Liver (tissue), 9 donors: Measurements from ENCODE around the gene AGBL4. TPM values are rescaled to one million over a fixed set of nuclear protein-coding genes. Genes with fewer than 3 reads are reported as not detected.

Experiments used
- DNase-seq: peaks from one replicate; pipeline ENCODE4 v3.0.0-alpha.2; 2017; ENCODE audit warnings: low spot score
- H3K27ac ChIP-seq, 2 donors: one replicate each; pipeline ENCODE4 v1.7.0; 2013; ENCODE audit warnings: inconsistent platforms in 2 of 2, low read length in 2 of 2, control low read depth in 1 of 2, low read depth in 1 of 2, mild to moderate bottlenecking in 1 of 2
- H3K27me3 ChIP-seq, 4 donors: one replicate each; pipeline versions ENCODE4 v1.6.1 to v1.7.0; 2013; ENCODE audit warnings: low read length in 3 of 4, inconsistent platforms in 1 of 4, mild to moderate bottlenecking in 1 of 4, moderate library complexity in 1 of 4; ENCODE audit not compliant: control insufficient read depth in 4 of 4, insufficient read depth in 4 of 4
- H3K36me3 ChIP-seq, 4 donors: one replicate each; pipeline versions ENCODE4 v1.6.1 to v1.7.0; 2013; ENCODE audit warnings: low read length in 3 of 4, mild to moderate bottlenecking in 3 of 4, low read depth in 1 of 4, moderate library complexity in 1 of 4; ENCODE audit not compliant: control insufficient read depth in 4 of 4, insufficient read depth in 3 of 4
- H3K4me1 ChIP-seq, 4 donors: one replicate each; pipeline versions ENCODE4 v1.6.1 to v1.7.0; 2013; ENCODE audit warnings: low read length in 3 of 4, mild to moderate bottlenecking in 3 of 4, moderate library complexity in 1 of 4; ENCODE audit not compliant: control insufficient read depth in 4 of 4, insufficient read depth in 4 of 4
- H3K4me3 ChIP-seq, 3 donors: one replicate each; pipeline versions ENCODE4 v1.6.1 to v1.7.0; 2013; ENCODE audit warnings: low read length in 3 of 3, control low read depth in 1 of 3, low read depth in 1 of 3, mild to moderate bottlenecking in 1 of 3
- H3K9ac ChIP-seq, 2 donors: one replicate each; pipeline ENCODE4 v1.7.0; 2013; ENCODE audit warnings: low read length in 2 of 2, mild to moderate bottlenecking in 2 of 2, moderate library complexity in 2 of 2, control low read depth in 1 of 2, low read depth in 1 of 2
- H3K9me3 ChIP-seq, 4 donors: one replicate each; pipeline versions ENCODE4 v1.6.1 to v1.7.0; 2013; ENCODE audit warnings: low read length in 3 of 4; ENCODE audit not compliant: control insufficient read depth in 4 of 4
- EGR1 ChIP-seq, 2 donors: IDR thresholded peaks; 2 replicates each; pipeline ENCODE4 v1.6.1; 2016 to 2018; ENCODE audit warnings: antibody characterized with exemption in 2 of 2, low read depth in 2 of 2
- FOXA1 ChIP-seq: IDR thresholded peaks from 2 replicates; pipeline ENCODE4 v1.6.1; 2016; ENCODE audit warnings: antibody characterized with exemption
- FOXA2 ChIP-seq: IDR thresholded peaks from 2 replicates; pipeline ENCODE4 v1.6.1; 2016; ENCODE audit warnings: antibody characterized with exemption
- GABPA ChIP-seq, 2 donors: IDR thresholded peaks in 1 of 2; conservative IDR thresholded peaks in 1 of 2; 2 replicates each; pipeline ENCODE4 v1.6.1; 2016; ENCODE audit warnings: antibody characterized with exemption in 2 of 2, mild to moderate bottlenecking in 1 of 2, moderate library complexity in 1 of 2
- HNF4A ChIP-seq, 2 donors: conservative IDR thresholded peaks; 2 replicates each; pipeline ENCODE4 v1.6.1; 2016; ENCODE audit warnings: antibody characterized with exemption in 2 of 2, mild to moderate bottlenecking in 2 of 2
- HNF4G ChIP-seq: IDR thresholded peaks from 2 replicates; pipeline ENCODE4 v1.6.1; 2016; ENCODE audit warnings: antibody characterized with exemption
- JUND ChIP-seq, 2 donors: IDR thresholded peaks; 2 replicates each; pipeline ENCODE4 v1.6.1; 2016; ENCODE audit warnings: antibody characterized with exemption in 2 of 2
- NR2F2 ChIP-seq: IDR thresholded peaks from 2 replicates; pipeline ENCODE4 v1.6.1; 2016; ENCODE audit warnings: antibody characterized with exemption
- RAD21 ChIP-seq, 2 donors: IDR thresholded peaks; 2 replicates each; pipeline ENCODE4 v1.6.1; 2016; ENCODE audit warnings: antibody characterized with exemption in 2 of 2, mild to moderate bottlenecking in 2 of 2
- RXRA ChIP-seq, 2 donors: IDR thresholded peaks; 2 replicates each; pipeline ENCODE4 v1.6.1; 2017 to 2018; ENCODE audit warnings: antibody characterized with exemption in 2 of 2, mild to moderate bottlenecking in 1 of 2
- SP1 ChIP-seq: IDR thresholded peaks from 2 replicates; pipeline ENCODE4 v1.6.1; 2018; ENCODE audit warnings: antibody characterized with exemption, mild to moderate bottlenecking
- TAF1 ChIP-seq: conservative IDR thresholded peaks from 2 replicates; pipeline ENCODE4 v1.6.1; 2016; ENCODE audit warnings: antibody characterized with exemption, mild to moderate bottlenecking
- YY1 ChIP-seq: IDR thresholded peaks from 2 replicates; pipeline ENCODE4 v1.6.1; 2016; ENCODE audit warnings: antibody characterized with exemption, mild to moderate bottlenecking
- WGBS: extraction: QIAGEN DNeasy Blood & Tissue Kit; methylation state at CpG from one replicate; pipeline ENCODE4 v1.1.7; 2013; 5-methylcytosine and 5-hydroxymethylcytosine counted together
- polyA plus RNA-seq, 2 donors: library from polyadenylated mRNA; stranded (reverse) in 1 of 2; unstranded in 1 of 2; fragments of 200-250 nt in 1 of 2; fragments of >200 nt in 1 of 2; fragmentation: Nextera tagmentation in 1 of 2; extraction: Ambion mirVana in 1 of 2; gene quantifications; one replicate each; pipeline versions ENCODE4 v1.2.1 to v1.2.3, GENCODE V29; 2013 to 2015
- total RNA-seq, 2 donors: library from RNA; depleted of rRNA; stranded (reverse); fragments of >200 nt; gene quantifications; one replicate each; pipeline ENCODE4 v1.2.3, GENCODE V29; 2014
- TF ChIP-seq, protein P1 (sequence below): fragments of 150-350 bp; IDR thresholded peaks from 2 replicates; pipeline ENCODE4 v1.5.1; 2017; ENCODE audit warnings: improper control_type of control experiment, low read depth, low read length; ENCODE audit not compliant: missing input control
- TF ChIP-seq, protein P2 (sequence below): IDR thresholded peaks from 2 replicates; pipeline ENCODE4 v1.6.1; 2016; ENCODE audit warnings: antibody characterized with exemption, mild to moderate bottlenecking
- TF ChIP-seq, protein P3 (sequence below): IDR thresholded peaks from 2 replicates; pipeline ENCODE4 v1.6.1; 2016; ENCODE audit warnings: antibody characterized with exemption
- TF ChIP-seq, protein P4 (sequence below): IDR thresholded peaks from 2 replicates; pipeline ENCODE4 v1.6.1; 2016; ENCODE audit warnings: antibody characterized with exemption
- TF ChIP-seq, protein P5 (sequence below): IDR thresholded peaks from 2 replicates; pipeline ENCODE4 v1.6.1; 2016; ENCODE audit warnings: antibody characterized with exemption
- donor health status: healthy.
- donor health status: healthy.
- donor health status: healthy.
- donor health status: healthy.
- donor health status: healthy.

The AGBL4 gene
- total and polyA plus RNA-seq, 4 donors = 0.75 to 0.76 TPM; not detected in 2

DNA sequence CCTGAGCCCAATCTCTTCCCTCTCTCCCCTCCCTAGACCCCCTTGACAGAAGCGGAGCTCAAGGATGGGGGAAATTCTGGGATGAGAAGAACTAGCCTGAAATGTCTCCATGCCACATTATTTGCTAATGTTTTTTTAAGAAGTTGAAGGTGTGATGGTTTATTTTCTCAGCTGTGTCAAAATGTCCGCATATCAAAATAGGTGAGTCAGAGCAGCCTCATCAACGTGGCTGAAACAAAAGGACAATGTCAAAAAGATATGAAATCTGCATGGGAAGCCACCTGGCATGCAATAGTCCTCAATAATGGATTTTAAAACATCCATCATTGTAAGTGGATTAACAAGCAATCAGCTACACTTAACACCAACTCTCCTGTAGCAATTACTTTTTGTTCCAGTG is 1348.5 kb downstream of the AGBL4 start:
- H3K27ac ChIP-seq = no peak overlapping the region
- peaks cover 19 to 53% (median 50%) of the 10 kb centered on the region in 4 donors for H3K4me1 ChIP-seq
- H3K9ac ChIP-seq = no peak overlapping the region
- 82% methylated on average over 3 of the region's 3 CpGs for WGBS
- no peaks in the 10 kb centered on the region for H3K27me3 ChIP-seq
- H3K4me3 ChIP-seq = no peak overlapping the region
- no peak for DNase-seq
- H3K36me3 ChIP-seq = no peaks in the 10 kb centered on the region
- no peaks in the 10 kb centered on the region for H3K9me3 ChIP-seq
- TF ChIP-seq, protein P1, sequence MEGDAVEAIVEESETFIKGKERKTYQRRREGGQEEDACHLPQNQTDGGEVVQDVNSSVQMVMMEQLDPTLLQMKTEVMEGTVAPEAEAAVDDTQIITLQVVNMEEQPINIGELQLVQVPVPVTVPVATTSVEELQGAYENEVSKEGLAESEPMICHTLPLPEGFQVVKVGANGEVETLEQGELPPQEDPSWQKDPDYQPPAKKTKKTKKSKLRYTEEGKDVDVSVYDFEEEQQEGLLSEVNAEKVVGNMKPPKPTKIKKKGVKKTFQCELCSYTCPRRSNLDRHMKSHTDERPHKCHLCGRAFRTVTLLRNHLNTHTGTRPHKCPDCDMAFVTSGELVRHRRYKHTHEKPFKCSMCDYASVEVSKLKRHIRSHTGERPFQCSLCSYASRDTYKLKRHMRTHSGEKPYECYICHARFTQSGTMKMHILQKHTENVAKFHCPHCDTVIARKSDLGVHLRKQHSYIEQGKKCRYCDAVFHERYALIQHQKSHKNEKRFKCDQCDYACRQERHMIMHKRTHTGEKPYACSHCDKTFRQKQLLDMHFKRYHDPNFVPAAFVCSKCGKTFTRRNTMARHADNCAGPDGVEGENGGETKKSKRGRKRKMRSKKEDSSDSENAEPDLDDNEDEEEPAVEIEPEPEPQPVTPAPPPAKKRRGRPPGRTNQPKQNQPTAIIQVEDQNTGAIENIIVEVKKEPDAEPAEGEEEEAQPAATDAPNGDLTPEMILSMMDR = no peak
- no peak for TF ChIP-seq FOXA2

DNA sequence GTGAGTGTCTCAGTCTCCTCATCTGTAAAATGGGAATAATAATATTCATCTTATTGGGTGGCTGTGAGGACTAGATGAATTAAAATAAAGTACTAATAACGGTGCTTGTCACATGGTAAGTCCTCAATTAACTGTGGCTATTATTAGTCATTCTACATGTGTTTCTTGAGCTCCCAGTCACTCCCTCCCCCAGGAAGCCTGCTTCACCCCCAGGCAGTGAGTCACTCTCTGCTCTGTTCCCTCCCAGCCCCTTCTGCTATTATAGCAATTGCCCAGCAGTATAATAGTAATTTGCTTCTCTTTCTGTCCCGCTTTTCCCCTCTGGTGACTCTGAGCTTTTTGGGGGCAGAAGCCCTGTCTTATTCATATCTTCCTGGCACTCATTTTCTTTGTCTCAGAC is 1349.1 kb downstream of the AGBL4 start:
- Histone ChIP-seq H3K9me3 (no peaks in the 10 kb centered on the region), H3K36me3 (no peaks in the 10 kb centered on the region), H3K4me3 (no peak overlapping the region), H3K27ac (no peak overlapping the region), H3K27me3 (no peaks in the 10 kb centered on the region), H3K4me1 (peaks cover 17 to 48% (median 45%) of the 10 kb centered on the region in 4 donors), H3K9ac (no peak overlapping the region)
- WGBS = 79% methylated on average over 2 of the region's 2 CpGs
- DNase-seq = no peak
- no peak for TF ChIP-seq NR2F2
- no peak for TF ChIP-seq EGR1 (IDR thresholded peaks at IDR 0.05; ENCODE audit: low read depth in 2 of 2)
- no peak for TF ChIP-seq HNF4A (conservative IDR thresholded peaks at IDR 0.05)
- TF ChIP-seq HNF4G = no peak
- TF ChIP-seq, protein P2, sequence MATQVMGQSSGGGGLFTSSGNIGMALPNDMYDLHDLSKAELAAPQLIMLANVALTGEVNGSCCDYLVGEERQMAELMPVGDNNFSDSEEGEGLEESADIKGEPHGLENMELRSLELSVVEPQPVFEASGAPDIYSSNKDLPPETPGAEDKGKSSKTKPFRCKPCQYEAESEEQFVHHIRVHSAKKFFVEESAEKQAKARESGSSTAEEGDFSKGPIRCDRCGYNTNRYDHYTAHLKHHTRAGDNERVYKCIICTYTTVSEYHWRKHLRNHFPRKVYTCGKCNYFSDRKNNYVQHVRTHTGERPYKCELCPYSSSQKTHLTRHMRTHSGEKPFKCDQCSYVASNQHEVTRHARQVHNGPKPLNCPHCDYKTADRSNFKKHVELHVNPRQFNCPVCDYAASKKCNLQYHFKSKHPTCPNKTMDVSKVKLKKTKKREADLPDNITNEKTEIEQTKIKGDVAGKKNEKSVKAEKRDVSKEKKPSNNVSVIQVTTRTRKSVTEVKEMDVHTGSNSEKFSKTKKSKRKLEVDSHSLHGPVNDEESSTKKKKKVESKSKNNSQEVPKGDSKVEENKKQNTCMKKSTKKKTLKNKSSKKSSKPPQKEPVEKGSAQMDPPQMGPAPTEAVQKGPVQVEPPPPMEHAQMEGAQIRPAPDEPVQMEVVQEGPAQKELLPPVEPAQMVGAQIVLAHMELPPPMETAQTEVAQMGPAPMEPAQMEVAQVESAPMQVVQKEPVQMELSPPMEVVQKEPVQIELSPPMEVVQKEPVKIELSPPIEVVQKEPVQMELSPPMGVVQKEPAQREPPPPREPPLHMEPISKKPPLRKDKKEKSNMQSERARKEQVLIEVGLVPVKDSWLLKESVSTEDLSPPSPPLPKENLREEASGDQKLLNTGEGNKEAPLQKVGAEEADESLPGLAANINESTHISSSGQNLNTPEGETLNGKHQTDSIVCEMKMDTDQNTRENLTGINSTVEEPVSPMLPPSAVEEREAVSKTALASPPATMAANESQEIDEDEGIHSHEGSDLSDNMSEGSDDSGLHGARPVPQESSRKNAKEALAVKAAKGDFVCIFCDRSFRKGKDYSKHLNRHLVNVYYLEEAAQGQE = no peak
- TF ChIP-seq TAF1 = no peak
- no peak for TF ChIP-seq FOXA1
- TF ChIP-seq SP1 = no peak
- no peak for TF ChIP-seq FOXA2
- TF ChIP-seq, protein P1 = no peak
- TF ChIP-seq, protein P3, sequence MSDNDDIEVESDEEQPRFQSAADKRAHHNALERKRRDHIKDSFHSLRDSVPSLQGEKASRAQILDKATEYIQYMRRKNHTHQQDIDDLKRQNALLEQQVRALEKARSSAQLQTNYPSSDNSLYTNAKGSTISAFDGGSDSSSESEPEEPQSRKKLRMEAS = no peak
- TF ChIP-seq RAD21 (IDR thresholded peaks at IDR 0.05) = no peak
- TF ChIP-seq JUND (IDR thresholded peaks at IDR 0.05) = no peak
- no peak for TF ChIP-seq RXRA (IDR thresholded peaks at IDR 0.05)
- TF ChIP-seq, protein P4, sequence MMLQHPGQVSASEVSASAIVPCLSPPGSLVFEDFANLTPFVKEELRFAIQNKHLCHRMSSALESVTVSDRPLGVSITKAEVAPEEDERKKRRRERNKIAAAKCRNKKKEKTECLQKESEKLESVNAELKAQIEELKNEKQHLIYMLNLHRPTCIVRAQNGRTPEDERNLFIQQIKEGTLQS = no peak
- no peak for TF ChIP-seq GABPA (IDR thresholded peaks at IDR 0.05 in 1 of 2, conservative IDR thresholded peaks at IDR 0.05 in 1 of 2)
- TF ChIP-seq, protein P5, sequence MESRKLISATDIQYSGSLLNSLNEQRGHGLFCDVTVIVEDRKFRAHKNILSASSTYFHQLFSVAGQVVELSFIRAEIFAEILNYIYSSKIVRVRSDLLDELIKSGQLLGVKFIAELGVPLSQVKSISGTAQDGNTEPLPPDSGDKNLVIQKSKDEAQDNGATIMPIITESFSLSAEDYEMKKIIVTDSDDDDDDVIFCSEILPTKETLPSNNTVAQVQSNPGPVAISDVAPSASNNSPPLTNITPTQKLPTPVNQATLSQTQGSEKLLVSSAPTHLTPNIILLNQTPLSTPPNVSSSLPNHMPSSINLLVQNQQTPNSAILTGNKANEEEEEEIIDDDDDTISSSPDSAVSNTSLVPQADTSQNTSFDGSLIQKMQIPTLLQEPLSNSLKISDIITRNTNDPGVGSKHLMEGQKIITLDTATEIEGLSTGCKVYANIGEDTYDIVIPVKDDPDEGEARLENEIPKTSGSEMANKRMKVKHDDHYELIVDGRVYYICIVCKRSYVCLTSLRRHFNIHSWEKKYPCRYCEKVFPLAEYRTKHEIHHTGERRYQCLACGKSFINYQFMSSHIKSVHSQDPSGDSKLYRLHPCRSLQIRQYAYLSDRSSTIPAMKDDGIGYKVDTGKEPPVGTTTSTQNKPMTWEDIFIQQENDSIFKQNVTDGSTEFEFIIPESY = no peak
- TF ChIP-seq YY1 = no peak
